Activated T-cell treated with anti-CD3 and anti-CD28 coated beads for 4 hours (primary cell): ENCODE data around the gene FYB2.
A peak's percentile ranks its signal among the peaks of the same experiment; 100 is the strongest.

ENCODE experiments used
- DNase-seq: peaks from one replicate; pipeline ENCODE4 v3.0.0-alpha.2; 2020

Gene FYB2

GRCh38 chr1:56834137-56834900, 15.1 kb upstream of the FYB2 start:
- DNase-seq, result no peak

GRCh38 chr1:56833088-56833487, 13.9 kb upstream of the FYB2 start:
- DNase-seq, result no peak

GRCh38 chr1:56831871-56832693, 12.9 kb upstream of the FYB2 start:
- peak; percentile 55 for DNase-seq

- DNase-seq, result no peak
These were observed 10.8 kb upstream of the FYB2 start for GRCh38 chr1:56830052-56830451.

- DNase-seq, result no peak
These were observed 8.5 kb upstream of the FYB2 start for GRCh38 chr1:56827711-56828110.

- no peak for DNase-seq
These were observed 6.2 kb upstream of the FYB2 start for GRCh38 chr1:56825436-56825835.

GRCh38 chr1:56824938-56825337, 5.7 kb upstream of the FYB2 start:
- DNase-seq, result no peak

- no peak for DNase-seq
These were observed 5.1 kb upstream of the FYB2 start for GRCh38 chr1:56824271-56824670.

- no peak for DNase-seq
These were observed 2.2 kb upstream of the FYB2 start for GRCh38 chr1:56821462-56821797.

GRCh38 chr1:56820755-56821461, 1.7 kb upstream of the FYB2 start:
- peak; percentile 57 for DNase-seq

- no peak for DNase-seq
These were observed 1.3 kb downstream of the FYB2 start for GRCh38 chr1:56817716-56818463.

GRCh38 chr1:56816909-56817308, 2.3 kb downstream of the FYB2 start:
- no peak for DNase-seq

- DNase-seq, result no peak
These were observed 2.9 kb downstream of the FYB2 start for GRCh38 chr1:56816264-56816663.

GRCh38 chr1:56814205-56814604, 5.0 kb downstream of the FYB2 start:
- DNase-seq, result no peak

- no peak for DNase-seq
These were observed 7.9 kb downstream of the FYB2 start for GRCh38 chr1:56811331-56811730.

- no peak for DNase-seq
These were observed 10.8 kb downstream of the FYB2 start for GRCh38 chr1:56808410-56808809.

GRCh38 chr1:56806804-56807203, 12.4 kb downstream of the FYB2 start:
- DNase-seq, result no peak

GRCh38 chr1:56803561-56804156, 15.5 kb downstream of the FYB2 start:
- no peak for DNase-seq

- DNase-seq, result no peak
These were observed 19.4 kb downstream of the FYB2 start for GRCh38 chr1:56799605-56800400.

GRCh38 chr1:56798053-56798471, 21.1 kb downstream of the FYB2 start:
- no peak for DNase-seq

- DNase-seq, result no peak
These were observed 22.0 kb downstream of the FYB2 start for GRCh38 chr1:56797065-56797685.
